ENCODE measurements around the gene CCDC92B.

DNA sequence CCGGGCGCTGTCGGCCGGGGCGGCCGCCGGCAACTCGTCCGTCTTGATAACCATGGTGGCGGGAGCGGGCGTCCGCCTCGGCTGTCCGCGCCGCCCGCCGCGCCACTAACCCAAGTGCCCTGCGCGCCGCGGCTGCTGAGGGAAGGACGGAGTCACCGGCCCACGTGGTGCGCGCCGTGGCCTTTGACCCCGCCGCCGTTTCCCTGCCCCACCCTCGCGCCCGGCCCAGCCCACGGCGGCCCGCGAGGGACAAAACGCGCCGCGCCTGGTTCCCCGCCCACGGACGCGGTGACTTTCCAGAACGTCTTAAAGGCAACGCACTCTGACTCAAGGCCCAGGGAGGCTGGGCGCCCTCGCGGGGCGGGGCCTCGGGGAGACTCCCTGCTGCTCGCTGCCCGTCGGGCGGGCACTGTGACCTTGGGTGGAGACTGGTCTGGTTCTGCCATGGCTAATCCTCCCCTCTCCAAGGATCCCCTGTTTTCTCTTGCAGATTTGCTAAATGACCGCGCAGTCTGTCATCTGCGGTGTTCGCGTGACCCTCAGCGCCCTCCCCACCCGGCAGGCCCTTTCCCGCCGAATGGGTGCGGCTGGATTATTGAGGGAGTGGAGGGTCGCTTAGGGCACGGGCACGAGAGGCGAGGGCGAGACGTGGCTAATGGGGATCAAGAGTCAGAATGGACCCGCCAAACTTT lies 37.7 kb downstream of the CCDC92B start, which contains the start of gene CLUH:
- TF ChIP-seq, protein P1, sequence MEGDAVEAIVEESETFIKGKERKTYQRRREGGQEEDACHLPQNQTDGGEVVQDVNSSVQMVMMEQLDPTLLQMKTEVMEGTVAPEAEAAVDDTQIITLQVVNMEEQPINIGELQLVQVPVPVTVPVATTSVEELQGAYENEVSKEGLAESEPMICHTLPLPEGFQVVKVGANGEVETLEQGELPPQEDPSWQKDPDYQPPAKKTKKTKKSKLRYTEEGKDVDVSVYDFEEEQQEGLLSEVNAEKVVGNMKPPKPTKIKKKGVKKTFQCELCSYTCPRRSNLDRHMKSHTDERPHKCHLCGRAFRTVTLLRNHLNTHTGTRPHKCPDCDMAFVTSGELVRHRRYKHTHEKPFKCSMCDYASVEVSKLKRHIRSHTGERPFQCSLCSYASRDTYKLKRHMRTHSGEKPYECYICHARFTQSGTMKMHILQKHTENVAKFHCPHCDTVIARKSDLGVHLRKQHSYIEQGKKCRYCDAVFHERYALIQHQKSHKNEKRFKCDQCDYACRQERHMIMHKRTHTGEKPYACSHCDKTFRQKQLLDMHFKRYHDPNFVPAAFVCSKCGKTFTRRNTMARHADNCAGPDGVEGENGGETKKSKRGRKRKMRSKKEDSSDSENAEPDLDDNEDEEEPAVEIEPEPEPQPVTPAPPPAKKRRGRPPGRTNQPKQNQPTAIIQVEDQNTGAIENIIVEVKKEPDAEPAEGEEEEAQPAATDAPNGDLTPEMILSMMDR (conservative IDR thresholded peaks at IDR 0.05): no peak
- TF ChIP-seq EZH2 (IDR thresholded peaks at IDR 0.05; ENCODE audit: low read depth): no peak
